NT2/D1 (cell line): ENCODE data around the gene PRPS1.
"Not testable (repeated sequence)": the region's sequence is repeated elsewhere in the genome, so short reads cannot be mapped to it uniquely, and the experiment has no call there.

Experiments
- DNase-seq: peaks from one replicate; pipeline ENCODE4 v3.0.0-alpha.2; 2011; ENCODE audit warnings: low read depth, low spot score
- H3K27me3 ChIP-seq: 2 replicates; pipeline ENCODE4 v1.6.0; 2011; ENCODE audit warnings: mild to moderate bottlenecking; ENCODE audit not compliant: insufficient read length, insufficient read depth
- H3K36me3 ChIP-seq: 2 replicates; pipeline ENCODE4 v1.6.1; 2011; ENCODE audit warnings: mild to moderate bottlenecking, low read length, mixed read lengths; ENCODE audit not compliant: insufficient read depth, insufficient read length
- H3K4me1 ChIP-seq: 2 replicates; pipeline ENCODE4 v1.5.1; 2011; ENCODE audit not compliant: insufficient read depth, insufficient read length
- H3K4me3 ChIP-seq: 2 replicates; pipeline ENCODE4 v1.5.1; 2011; ENCODE audit warnings: low read depth; ENCODE audit not compliant: insufficient read length
- H3K9ac ChIP-seq: 2 replicates; pipeline ENCODE4 v1.6.0; 2011; ENCODE audit warnings: low read depth; ENCODE audit not compliant: insufficient read length
- H3K9me3 ChIP-seq: 2 replicates; pipeline ENCODE4 v1.5.1; 2011; ENCODE audit warnings: mild to moderate bottlenecking, low read length; ENCODE audit not compliant: insufficient read depth
- SUZ12 ChIP-seq: IDR thresholded peaks from 2 replicates; pipeline ENCODE4 v1.6.1; 2011; ENCODE audit not compliant: insufficient read length, insufficient read depth; ENCODE audit errors: extremely low read depth
- YY1 ChIP-seq: IDR thresholded peaks from 2 replicates; pipeline ENCODE4 v1.6.1; 2011; ENCODE audit not compliant: insufficient read length, insufficient read depth
- ZNF274 ChIP-seq: IDR thresholded peaks from 2 replicates; pipeline ENCODE4 v1.6.1; 2011; ENCODE audit warnings: mild to moderate bottlenecking, low read depth, low read length

PRPS1 gene

DNA sequence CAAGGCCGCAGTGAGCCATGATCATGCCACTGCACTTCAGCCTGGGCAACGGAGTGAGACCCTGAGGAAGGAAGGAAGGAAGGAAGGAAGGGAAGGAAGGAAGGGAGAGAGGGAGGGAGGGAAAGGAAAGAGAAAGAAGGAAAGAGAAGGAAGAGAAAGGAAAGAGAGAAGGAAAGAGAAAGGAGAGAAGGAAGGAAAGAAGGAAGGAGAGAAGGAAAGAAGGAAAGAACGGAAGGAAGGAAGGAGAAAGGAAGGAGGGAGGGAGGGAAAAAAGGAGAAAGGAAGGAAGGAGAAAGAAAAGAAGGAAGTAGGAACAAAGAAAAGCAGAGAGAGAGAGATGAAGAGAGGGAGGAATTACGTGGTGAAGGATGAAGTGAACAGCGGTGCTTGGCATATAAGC is 30.4 kb downstream of the PRPS1 start:
- no peak for DNase-seq
- Histone ChIP-seq H3K4me1 (peaks cover 3% of the 10 kb centered on the region), H3K27me3 (no peaks in the 10 kb centered on the region), H3K9me3 (no peaks in the 10 kb centered on the region), H3K4me3 (no peak overlapping the region), H3K9ac (no peak overlapping the region), H3K36me3 (no peaks in the 10 kb centered on the region)
- TF ChIP-seq ZNF274 (no peak), YY1 (no peak), SUZ12 (no peak)

DNA sequence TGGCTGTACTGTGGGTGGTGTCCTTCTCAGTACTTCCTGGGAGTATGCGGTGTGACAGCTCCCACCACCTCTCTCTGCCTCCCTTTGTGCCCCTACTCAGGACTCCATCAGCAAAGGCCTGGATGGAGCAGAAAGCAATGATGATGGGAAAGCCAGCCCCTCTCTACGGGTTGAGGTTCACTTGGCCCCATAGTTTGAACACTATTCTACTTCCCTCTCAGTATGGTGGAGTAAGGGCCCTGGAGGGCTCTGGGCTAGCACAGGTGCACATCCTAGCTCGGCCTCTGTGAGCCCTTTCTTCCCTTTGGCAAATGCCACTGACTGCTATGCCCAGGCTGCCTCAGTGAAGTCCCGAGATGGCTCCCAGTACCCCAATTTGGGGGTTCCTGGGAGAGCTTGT is 31.0 kb downstream of the PRPS1 start:
- H3K27me3 ChIP-seq, result no peaks in the 10 kb centered on the region
- H3K4me3 ChIP-seq, result no peak overlapping the region
- H3K36me3 ChIP-seq, result no peaks in the 10 kb centered on the region
- no peaks in the 10 kb centered on the region for H3K9me3 ChIP-seq
- H3K9ac ChIP-seq, result no peak overlapping the region
- DNase-seq, result no peak
- TF ChIP-seq SUZ12 (no peak), ZNF274 (no peak), YY1 (no peak)
- H3K4me1 ChIP-seq, result peaks cover 3% of the 10 kb centered on the region

DNA sequence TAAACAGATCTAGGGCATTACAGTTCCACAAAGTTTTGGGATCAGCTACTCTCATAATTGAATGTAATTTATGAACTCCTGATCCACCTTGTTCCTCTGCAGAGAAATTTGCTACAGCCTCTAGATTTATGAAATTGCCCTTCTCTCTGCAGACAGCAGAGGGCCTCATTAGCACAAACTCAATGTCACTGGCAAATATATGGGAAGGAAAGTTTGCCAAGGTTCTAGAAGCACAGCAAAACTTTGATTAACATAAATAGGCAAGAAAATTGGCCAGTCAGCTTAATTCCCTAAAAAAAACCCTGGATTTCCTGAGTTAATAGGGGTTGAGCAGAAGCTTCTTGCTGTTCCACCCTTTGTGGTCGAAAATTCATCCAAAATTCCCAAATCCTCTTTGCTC is 31.5 kb downstream of the PRPS1 start:
- Histone ChIP-seq H3K27me3 (no peaks in the 10 kb centered on the region), H3K9me3 (no peaks in the 10 kb centered on the region), H3K4me1 (peaks cover 3% of the 10 kb centered on the region), H3K36me3 (no peaks in the 10 kb centered on the region), H3K9ac (no peak overlapping the region), H3K4me3 (no peak overlapping the region)
- DNase-seq, result no peak
- TF ChIP-seq YY1 (no peak), ZNF274 (no peak), SUZ12 (no peak)

DNA sequence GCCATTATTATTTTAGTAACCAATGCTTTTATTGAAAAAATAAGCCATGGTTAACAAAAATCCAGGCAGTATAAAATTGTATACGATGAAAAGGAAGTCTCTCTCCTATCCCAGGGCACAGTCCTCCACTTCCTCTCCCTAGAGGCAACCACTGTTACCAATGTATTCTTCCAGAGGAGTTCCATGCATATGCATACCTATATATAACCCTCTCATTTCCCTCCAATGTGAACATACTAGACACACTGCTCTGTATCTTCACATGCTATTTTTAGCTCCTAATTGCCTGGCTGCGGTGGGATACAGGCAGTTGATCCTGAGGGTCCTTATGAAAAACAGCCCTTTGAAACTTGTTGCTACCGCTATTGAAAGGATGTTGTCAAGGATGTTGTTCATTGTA is 33.8 kb downstream of the PRPS1 start:
- Histone ChIP-seq H3K4me3 (no peak overlapping the region), H3K36me3 (no peaks in the 10 kb centered on the region), H3K9ac (no peak overlapping the region), H3K27me3 (no peaks in the 10 kb centered on the region), H3K9me3 (no peaks in the 10 kb centered on the region), H3K4me1 (no peaks in the 10 kb centered on the region)
- no peak for DNase-seq
- TF ChIP-seq ZNF274 (no peak), YY1 (no peak), SUZ12 (no peak)

DNA sequence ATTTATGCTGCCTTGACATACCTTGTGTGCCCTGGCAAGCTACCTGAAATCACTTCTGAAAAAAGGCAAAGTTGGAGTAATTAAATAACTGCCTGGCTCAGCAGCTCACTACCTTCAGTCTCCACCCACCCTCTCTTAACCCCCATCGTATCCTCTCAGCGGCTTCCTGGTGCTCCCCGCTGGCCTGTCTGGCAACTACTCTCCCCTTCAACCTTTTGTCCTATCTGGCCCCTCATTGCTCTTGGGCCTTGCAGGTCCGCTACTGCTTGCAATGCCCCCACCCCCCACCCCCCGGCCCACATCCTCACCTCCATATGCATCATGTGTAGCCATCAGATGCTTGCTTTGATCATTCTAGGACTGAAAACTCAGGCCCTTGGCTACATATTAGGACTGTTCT is 34.5 kb downstream of the PRPS1 start:
- Histone ChIP-seq H3K36me3 (no peaks in the 10 kb centered on the region), H3K9me3 (no peaks in the 10 kb centered on the region), H3K27me3 (no peaks in the 10 kb centered on the region), H3K9ac (no peak overlapping the region), H3K4me1 (no peaks in the 10 kb centered on the region), H3K4me3 (no peak overlapping the region)
- no peak for DNase-seq
- TF ChIP-seq SUZ12 (no peak), ZNF274 (no peak), YY1 (no peak)

DNA sequence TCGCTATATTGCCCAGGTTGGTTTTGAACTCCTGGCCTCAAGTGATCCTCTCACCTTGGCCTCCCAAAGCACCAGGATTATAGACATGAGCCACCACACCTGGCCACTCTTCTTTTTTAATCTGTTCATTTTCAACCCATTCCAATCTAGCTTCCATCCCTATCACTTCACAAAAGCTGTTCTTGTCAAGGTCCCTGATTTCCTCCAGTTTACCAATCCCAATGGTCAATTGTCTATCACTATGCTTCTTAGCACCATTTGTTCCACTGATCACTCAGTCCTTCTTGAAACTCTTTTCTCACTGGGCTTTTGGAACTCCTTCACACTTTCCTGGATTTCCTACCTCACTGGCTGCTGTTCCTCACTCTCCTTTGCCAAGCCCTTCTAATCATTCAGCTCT is 38.6 kb downstream of the PRPS1 start:
- DNase-seq, result no peak
- H3K9me3 ChIP-seq, result no peaks in the 10 kb centered on the region
- H3K4me3 ChIP-seq, result no peak overlapping the region
- no peaks in the 10 kb centered on the region for H3K27me3 ChIP-seq
- no peak for TF ChIP-seq ZNF274
- no peak for TF ChIP-seq SUZ12
- no peak for TF ChIP-seq YY1
- H3K36me3 ChIP-seq, result no peaks in the 10 kb centered on the region
- H3K4me1 ChIP-seq, result no peaks in the 10 kb centered on the region
- no peak overlapping the region for H3K9ac ChIP-seq

DNA sequence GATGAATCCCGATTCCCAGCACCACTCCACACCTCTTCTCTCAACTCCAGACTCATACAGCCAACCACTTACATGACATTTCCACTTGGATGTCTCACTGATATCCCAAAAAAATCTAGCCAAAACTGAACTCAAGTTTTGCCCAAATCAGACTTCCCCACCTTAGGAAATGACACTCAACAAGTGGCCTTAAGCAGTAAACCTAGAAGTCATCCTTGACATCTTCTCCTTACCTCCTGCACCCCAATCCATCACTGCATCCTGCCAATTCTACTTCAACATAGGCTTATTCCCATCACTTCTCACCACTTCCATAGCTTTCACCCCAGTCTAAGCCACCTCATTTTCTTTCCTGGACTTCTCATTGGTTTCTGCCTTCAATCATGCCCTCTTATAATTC is 39.1 kb downstream of the PRPS1 start:
- Histone ChIP-seq H3K27me3 (no peaks in the 10 kb centered on the region), H3K9ac (no peak overlapping the region), H3K4me1 (no peaks in the 10 kb centered on the region), H3K4me3 (no peak overlapping the region), H3K9me3 (no peaks in the 10 kb centered on the region), H3K36me3 (no peaks in the 10 kb centered on the region)
- no peak for DNase-seq
- TF ChIP-seq SUZ12, result no peak

DNA sequence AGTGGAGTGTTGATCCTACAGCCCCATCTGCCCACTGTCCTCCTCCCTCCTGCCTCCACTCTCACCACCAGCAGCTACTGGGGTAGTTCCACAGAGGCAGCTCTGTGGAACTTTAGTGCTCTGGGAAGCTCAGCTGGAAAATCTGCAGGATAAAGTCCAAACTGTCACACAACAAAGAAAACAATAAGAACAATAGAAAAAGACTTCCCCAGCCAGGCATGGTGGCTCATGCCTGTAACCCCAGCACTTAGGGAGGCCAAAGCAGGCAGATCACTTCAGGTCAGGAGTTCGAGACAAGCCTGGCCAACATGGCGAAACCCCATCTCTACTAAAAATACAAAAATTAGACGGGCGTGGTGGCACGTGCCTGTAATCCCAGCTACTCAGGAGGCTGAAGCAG is 40.4 kb downstream of the PRPS1 start:
- H3K36me3 ChIP-seq, DNase-seq, H3K9ac ChIP-seq, H3K4me3 ChIP-seq, H3K27me3 ChIP-seq, H3K9me3 ChIP-seq, H3K4me1 ChIP-seq: not testable (repeated sequence)
